ENCODE results near the gene FGFR3.
"Not testable (repeated sequence)": the region's sequence is repeated elsewhere in the genome, so short reads cannot be mapped to it uniquely, and the experiment has no call there.

FGFR3 gene

GRCh38 chr4:1819284-1819683 is 26.2 kb downstream of the FGFR3 start:
- no peak for DNase-seq (ENCODE audit: low read depth)

- no peak for DNase-seq (ENCODE audit: low read depth)
Measured at GRCh38 chr4:1819816-1820215, 26.7 kb downstream of the FGFR3 start.

GRCh38 chr4:1821679-1822567 is 28.8 kb downstream of the FGFR3 start:
- no peak for DNase-seq (ENCODE audit: low read depth)

- DNase-seq (ENCODE audit: low read depth) = no peak
Measured at GRCh38 chr4:1822568-1823544, 29.8 kb downstream of the FGFR3 start.

- no peak for DNase-seq (ENCODE audit: low read depth)
Measured at GRCh38 chr4:1823545-1823932, 30.4 kb downstream of the FGFR3 start.

- DNase-seq (ENCODE audit: low read depth) = no peak
Measured at GRCh38 chr4:1824746-1825145, 31.7 kb downstream of the FGFR3 start.

GRCh38 chr4:1825326-1825725 is 32.2 kb downstream of the FGFR3 start:
- DNase-seq (ENCODE audit: low read depth) = no peak

GRCh38 chr4:1826531-1827350 is 33.6 kb downstream of the FGFR3 start:
- no peak for DNase-seq (ENCODE audit: low read depth)

- no peak for DNase-seq (ENCODE audit: low read depth)
Measured at GRCh38 chr4:1830234-1830633, 37.1 kb downstream of the FGFR3 start.

GRCh38 chr4:1830642-1831228 is 37.6 kb downstream of the FGFR3 start:
- no peak for DNase-seq (ENCODE audit: low read depth)

GRCh38 chr4:1831331-1831730 is 38.2 kb downstream of the FGFR3 start:
- DNase-seq (ENCODE audit: low read depth) = no peak

- no peak for DNase-seq (ENCODE audit: low read depth)
Measured at GRCh38 chr4:1832690-1833089, 39.6 kb downstream of the FGFR3 start.

- no peak for DNase-seq (ENCODE audit: low read depth)
Measured at GRCh38 chr4:1833307-1834046, 40.4 kb downstream of the FGFR3 start.

GRCh38 chr4:1834047-1834775 is 41.1 kb downstream of the FGFR3 start:
- no peak for DNase-seq (ENCODE audit: low read depth)

GRCh38 chr4:1835836-1836235 is 42.7 kb downstream of the FGFR3 start:
- DNase-seq (ENCODE audit: low read depth) = not testable (repeated sequence)

- no peak for DNase-seq (ENCODE audit: low read depth)
Measured at GRCh38 chr4:1836650-1837049, 43.6 kb downstream of the FGFR3 start.

GRCh38 chr4:1837069-1837468 is 44.0 kb downstream of the FGFR3 start:
- DNase-seq (ENCODE audit: low read depth) = no peak

- DNase-seq (ENCODE audit: low read depth) = no peak
Measured at GRCh38 chr4:1839282-1839681, 46.2 kb downstream of the FGFR3 start.

GRCh38 chr4:1841201-1841886 is 48.3 kb downstream of the FGFR3 start:
- no peak for DNase-seq (ENCODE audit: low read depth)

GRCh38 chr4:1841887-1842210 is 48.8 kb downstream of the FGFR3 start:
- DNase-seq (ENCODE audit: low read depth) = no peak

Measured in EH (cell line).